Endothelial cell of umbilical vein (primary cell): Measurements from ENCODE around the gene MYO1B. TPM values are rescaled to one million over a fixed set of nuclear protein-coding genes. Genes with fewer than 3 reads are reported as not detected.

ENCODE experiments used
- BruUV-seq: library from RNA; stranded (reverse); fragments of 400-500 nt; replicated peaks from 2 replicates; lab custom pipeline; 2021; lab: Mats Ljungman, UMichigan
- CTCF ChIA-PET: fragments of 300-600, 350-600 bp; sonication (Branson Sonifier 250); formaldehyde crosslinking; loops from one replicate; lab custom pipeline; 2021; ENCODE audit warnings: antibody characterized with exemption, inconsistent platforms; lab: Charles Lee
- POLR2A ChIA-PET: fragments of 300-600, 350-600 bp; sonication (Branson Sonifier 250); formaldehyde crosslinking; loops from one replicate; lab custom pipeline; 2021; ENCODE audit warnings: antibody characterized with exemption, inconsistent platforms; lab: Charles Lee
- DNase-seq: peaks from one replicate; pipeline ENCODE4 v3.0.0-alpha.2; 2011; ENCODE audit warnings: low read depth, low spot score
- FAIRE-seq: peaks from 2 replicates; lab custom pipeline; 2011; peaks lifted over from hg19 to GRCh38; lab: Jason Lieb, UNC
- H2AFZ ChIP-seq: 2 replicates; pipeline ENCODE4 v1.6.0; 2012; ENCODE audit warnings: low read depth, low read length, control low read depth, inconsistent platforms
- H3K27ac ChIP-seq: 2 replicates; pipeline ENCODE4 v1.5.1; 2011; ENCODE audit warnings: low read depth, mild to moderate bottlenecking, control low read depth, low read length, moderate library complexity; ENCODE audit not compliant: insufficient read depth
- H3K27me3 ChIP-seq, 2 experiments: 2 replicates each; pipeline versions ENCODE4 v1.6.0 to v1.6.1; 2011; ENCODE audit warnings: low read length in 2 of 2, mixed read lengths in 1 of 2; ENCODE audit not compliant: control insufficient read depth in 2 of 2, insufficient read depth in 2 of 2
- H3K36me3 ChIP-seq, 2 experiments: 2 replicates in 1 of 2; 3 replicates in 1 of 2; pipeline ENCODE4 v1.5.1; 2011; ENCODE audit warnings: low read length in 2 of 2, mild to moderate bottlenecking in 1 of 2, moderate library complexity in 1 of 2; ENCODE audit not compliant: control insufficient read depth in 2 of 2, insufficient read depth in 2 of 2; ENCODE audit errors: extremely low read depth in 1 of 2
- H3K4me1 ChIP-seq: 3 replicates; pipeline ENCODE4 v1.5.1; 2011; ENCODE audit warnings: mild to moderate bottlenecking, low read length; ENCODE audit not compliant: control insufficient read depth, insufficient read depth; ENCODE audit errors: extremely low read depth
- H3K4me2 ChIP-seq: 2 replicates; pipeline ENCODE4 v1.6.1; 2011; ENCODE audit warnings: low read length, control low read depth, mixed read lengths; ENCODE audit not compliant: insufficient read depth
- H3K4me3 ChIP-seq, 3 experiments: fragments of 200-600 bp in 1 of 3; sonication (generic), shearing (Covaris generic) in 1 of 3; replicated peaks in 1 of 3; 2 replicates each; pipeline ENCODE4 v1.5.1; 2011 to 2016; ENCODE audit warnings: control low read depth in 3 of 3, low read length in 3 of 3, mild to moderate bottlenecking in 2 of 3, inconsistent platforms in 1 of 3, low read depth in 1 of 3, moderate library complexity in 1 of 3; ENCODE audit not compliant: insufficient read depth in 1 of 3
- H3K79me2 ChIP-seq: 2 replicates; pipeline ENCODE4 v1.6.0; 2012; ENCODE audit warnings: low read length, inconsistent platforms; ENCODE audit not compliant: control insufficient read depth, insufficient read depth
- H3K9ac ChIP-seq: replicated peaks from 2 replicates; pipeline ENCODE3; 2011; ENCODE audit warnings: low read length, control low read depth; ENCODE audit not compliant: insufficient read depth; ENCODE audit errors: extremely low read depth
- H3K9me1 ChIP-seq: replicated peaks from 3 replicates; pipeline ENCODE4 v1.6.0; 2011; ENCODE audit warnings: mild to moderate bottlenecking, low read length; ENCODE audit not compliant: control insufficient read depth, insufficient read depth; ENCODE audit errors: extremely low read depth
- H3K9me3 ChIP-seq: replicated peaks from 2 replicates; pipeline ENCODE4 v1.5.1; 2012; ENCODE audit warnings: low read length, inconsistent platforms; ENCODE audit not compliant: control insufficient read depth, insufficient read depth
- H4K20me1 ChIP-seq: replicated peaks from 2 replicates; pipeline ENCODE3; 2011; ENCODE audit warnings: mild to moderate bottlenecking, low read length; ENCODE audit not compliant: control insufficient read depth, insufficient read depth; ENCODE audit errors: extremely low read depth
- EZH2 ChIP-seq: IDR thresholded peaks from 2 replicates; pipeline ENCODE4 v1.6.1; 2012; ENCODE audit warnings: borderline replicate concordance, low read depth, mild to moderate bottlenecking, moderate library complexity, low read length, inconsistent platforms; ENCODE audit not compliant: severe bottlenecking
- GATA2 ChIP-seq: IDR thresholded peaks from 2 replicates; pipeline ENCODE4 v1.7.0; 2011; ENCODE audit warnings: low read depth, mild to moderate bottlenecking, moderate library complexity, mixed read lengths, low read length; ENCODE audit not compliant: insufficient read length, insufficient read depth
- JUN ChIP-seq: IDR thresholded peaks from 2 replicates; pipeline ENCODE4 v1.6.1; 2011; ENCODE audit warnings: borderline replicate concordance, low read depth; ENCODE audit not compliant: insufficient read length, insufficient read depth
- MAX ChIP-seq: IDR thresholded peaks from 2 replicates; pipeline ENCODE4 v1.6.1; 2011; ENCODE audit not compliant: insufficient read depth, insufficient read length
- MYC ChIP-seq: IDR thresholded peaks from one replicate; pipeline ENCODE4 v1.6.1; 2011; ENCODE audit warnings: mild to moderate bottlenecking, low read depth, low read length
- POLR2AphosphoS5 ChIP-seq: IDR thresholded peaks from 2 replicates; pipeline ENCODE4 v1.6.1; 2012; ENCODE audit warnings: low read depth, mild to moderate bottlenecking, control low read depth, low read length, moderate library complexity; ENCODE audit not compliant: insufficient read depth
- dilution Hi-C: fragments of 300-500 bp; cut with MboI; formaldehyde crosslinking; loops from one replicate; pipeline ENCODE4 v1.15.0; 2019; ENCODE audit warnings: low sequenced_read_pairs; ENCODE audit not compliant: extremely low pct_ligation_motif_present
- intact Hi-C: fragments of 100-400 bp; cut with micrococcal nuclease; formaldehyde crosslinking; loops from one replicate; pipeline ENCODE4 v1.10.0; 2022
- polyA plus RNA-seq, 4 experiments: library from polyadenylated mRNA; depleted of rRNA in 3 of 4; stranded (reverse) in 3 of 4; unstranded in 1 of 4; fragments of >200 nt; gene quantifications; 2 replicates each; pipeline versions ENCODE4 v1.2.1 to v1.2.3, GENCODE V29; 2011 to 2012; ENCODE audit warnings: missing spikeins in 1 of 4
- total RNA-seq: library from RNA; stranded (reverse); gene quantifications from 2 replicates; pipeline ENCODE4 v1.2.3, GENCODE V29; 2021

The MYO1B gene
- total and polyA plus RNA-seq, 2 donors (not counting 3 experiments of a cell fraction or from before 2014, with no cell fraction given): 8.7 to 51.1 TPM

- DNase-seq (no peak), FAIRE-seq (no peak)
- dilution Hi-C loops (no loop called here), intact Hi-C loops (no loop called here)
- Histone ChIP-seq H3K36me3 (no peaks in the 10 kb centered on the region), H3K9me1 (no peaks in the 10 kb centered on the region), H3K4me1 (no peaks in the 10 kb centered on the region), H3K79me2 (no peaks in the 10 kb centered on the region), H3K9ac (no peak overlapping the region), H3K4me3 (no peak overlapping the region), H4K20me1 (no peaks in the 10 kb centered on the region), H3K27ac (no peak overlapping the region), H2AFZ (no peak overlapping the region), H3K9me3 (no peaks in the 10 kb centered on the region), H3K4me2 (no peak overlapping the region), H3K27me3 (peaks cover 0 to 2% of the 10 kb centered on the region in 2 experiments)
- BruUV-seq: no TSS peak
- no peak for TF ChIP-seq MAX
- no peak for TF ChIP-seq GATA2
- ChIA-PET POLR2A (no interaction called here), CTCF (interaction anchor here (0.9 to 7.3 kb wide), 3 partner anchors 183 to 301 kb away, joined by 3 to 149 read pairs (median 9); no protein-coding TSS in a partner anchor)
Observed at GRCh38 chr2:191220671-191221070, 24.5 kb upstream of the MYO1B start.

DNA sequence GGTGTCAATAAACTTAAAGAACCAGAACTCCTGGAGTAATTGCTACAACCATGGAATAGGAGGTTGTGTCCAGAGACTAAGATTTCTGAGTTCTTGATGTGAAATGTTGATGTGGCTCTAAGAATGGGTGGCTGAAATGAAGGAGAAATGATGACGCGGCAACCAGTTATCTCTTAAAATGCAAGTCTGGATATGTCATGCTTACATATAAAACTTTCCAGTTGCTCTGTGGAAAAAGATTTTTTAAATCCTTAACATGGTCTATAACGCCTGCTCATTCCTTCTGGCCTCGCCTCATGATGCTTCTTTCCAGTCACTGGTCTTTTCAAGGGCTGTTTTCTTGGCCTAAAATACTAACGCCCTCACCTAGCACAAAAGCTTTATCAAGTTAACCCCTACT is 23.5 kb upstream of the MYO1B start:
- no peak overlapping the region for H3K27ac ChIP-seq
- DNase-seq (no peak), FAIRE-seq (no peak)
- peaks cover 0 to 2% of the 10 kb centered on the region in 2 experiments for H3K27me3 ChIP-seq
- H3K4me3 ChIP-seq: no peak overlapping the region
- dilution Hi-C loops: no loop called here
- intact Hi-C loops: no loop called here
- ChIA-PET POLR2A (no interaction called here), CTCF (interaction anchor here (1.7 kb wide), 1 partner anchor 300 kb away, joined by 9 read pairs; no protein-coding TSS in a partner anchor)
- no peaks in the 10 kb centered on the region for H3K9me1 ChIP-seq
- H4K20me1 ChIP-seq: no peaks in the 10 kb centered on the region
- H3K4me2 ChIP-seq: no peak overlapping the region
- TF ChIP-seq MYC (no peak), GATA2 (no peak), EZH2 (no peak), POLR2AphosphoS5 (no peak), JUN (no peak)
- H3K9me3 ChIP-seq: no peaks in the 10 kb centered on the region
- no peak overlapping the region for H2AFZ ChIP-seq
- no peak overlapping the region for H3K9ac ChIP-seq
- H3K36me3 ChIP-seq: no peaks in the 10 kb centered on the region
- BruUV-seq: no TSS peak
- no peaks in the 10 kb centered on the region for H3K4me1 ChIP-seq
- no peaks in the 10 kb centered on the region for H3K79me2 ChIP-seq
